Stimulated activated naive CD8-positive, alpha-beta T cell treated with anti-CD3 and anti-CD28 coated beads, Interleukin-15, amount 100 ng/mL, for 72 hours (primary cell): ENCODE data around the gene ITFG1.

ENCODE experiments used
- ATAC-seq: fragments of 150-1000 bp; cut with Tn5 transposase; 2 replicates; pipeline ENCODE4 v1.10.0; 2021; ENCODE audit warnings: mild to moderate bottlenecking, moderate library complexity
- DNase-seq, 2 donors: peaks; one replicate each; pipeline ENCODE4 v3.0.0; 2021 to 2022
- H3K27ac Mint-ChIP-seq, 2 donors: one replicate each; pipeline ENCODE4 v1.8.0; 2022; ENCODE audit warnings: mild to moderate bottlenecking in 2 of 2, mixed read lengths in 2 of 2, moderate library complexity in 2 of 2
- H3K27me3 Mint-ChIP-seq: one replicate; pipeline ENCODE4 v1.8.0; 2022; ENCODE audit warnings: mixed read lengths
- H3K4me1 Mint-ChIP-seq: one replicate; pipeline ENCODE4 v1.8.0; 2022; ENCODE audit warnings: mild to moderate bottlenecking, mixed read lengths
- H3K4me3 Mint-ChIP-seq, 2 donors: one replicate each; pipeline ENCODE4 v1.8.0; 2022; ENCODE audit warnings: mild to moderate bottlenecking in 2 of 2, mixed read lengths in 2 of 2, moderate library complexity in 1 of 2
- H3K9me3 Mint-ChIP-seq, 2 donors: one replicate each; pipeline ENCODE4 v1.8.0; 2022; ENCODE audit warnings: mixed read lengths in 2 of 2

The ITFG1 gene

DNA sequence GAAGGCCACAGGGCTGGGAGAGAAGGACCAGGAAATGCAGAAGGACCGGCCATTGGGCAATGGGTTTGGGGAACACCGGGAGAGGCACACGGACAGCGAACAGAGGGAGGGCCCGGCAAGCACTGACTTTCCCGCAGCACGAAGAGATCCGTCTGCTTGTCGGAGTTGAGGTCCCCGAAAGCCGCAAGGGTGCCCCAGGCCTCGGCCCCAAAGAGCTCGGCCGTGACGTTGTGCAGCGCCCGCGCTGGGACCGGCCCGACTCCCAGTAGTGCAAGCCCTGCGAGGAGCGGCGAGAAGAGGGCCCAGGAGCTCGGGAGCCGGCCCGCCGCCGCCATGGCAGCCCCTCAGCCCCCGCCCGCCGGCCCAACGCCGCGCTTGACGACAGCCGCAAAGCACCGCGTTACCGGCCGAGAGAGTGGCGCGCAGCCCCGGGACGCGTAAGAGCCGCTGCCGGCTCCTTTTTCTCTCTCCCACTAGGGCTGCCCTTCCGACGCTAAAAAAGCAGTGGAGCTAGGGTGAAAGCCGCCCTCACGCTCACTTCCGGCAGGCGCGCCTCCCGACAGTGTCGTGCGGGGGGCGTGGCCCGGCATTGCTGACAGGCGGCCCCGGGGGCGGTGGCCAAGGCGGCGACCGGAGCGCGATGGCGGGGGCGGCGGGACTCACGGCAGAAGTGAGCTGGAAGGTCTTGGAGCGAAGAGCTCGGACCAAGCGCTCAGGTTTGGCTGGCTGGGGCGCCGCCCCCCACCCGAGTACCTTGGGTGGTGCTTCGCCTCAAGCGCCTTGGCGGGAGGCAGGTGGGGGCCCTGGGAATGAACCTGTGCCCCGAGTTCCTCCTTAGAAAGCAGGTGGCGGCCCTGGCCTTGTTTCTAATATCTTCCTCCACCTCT, at the start of gene ITFG1, which contains the start of gene PHKB:
TSS of gene ITFG1 (minus strand) at position 353 of the 887 bp plus-strand sequence. CDS start at position 335, 18 bp downstream.
TSS of gene PHKB (plus strand) at position 621 of the 887 bp plus-strand sequence. CDS start at position 641, 20 bp downstream.
- peak within 1 kb of the TSS; percentile 97 to 100 for H3K27ac Mint-ChIP-seq
- peaks cover 42% of the 10 kb centered on the region for H3K4me1 Mint-ChIP-seq
- H3K27me3 Mint-ChIP-seq: no peaks in the 10 kb centered on the region
- H3K9me3 Mint-ChIP-seq: no peaks in the 10 kb centered on the region
- ATAC-seq: peak; percentile 91
- peak within 1 kb of the TSS; percentile 87 to 92 for H3K4me3 Mint-ChIP-seq
- peak; percentile 95 to 96 for DNase-seq

DNA sequence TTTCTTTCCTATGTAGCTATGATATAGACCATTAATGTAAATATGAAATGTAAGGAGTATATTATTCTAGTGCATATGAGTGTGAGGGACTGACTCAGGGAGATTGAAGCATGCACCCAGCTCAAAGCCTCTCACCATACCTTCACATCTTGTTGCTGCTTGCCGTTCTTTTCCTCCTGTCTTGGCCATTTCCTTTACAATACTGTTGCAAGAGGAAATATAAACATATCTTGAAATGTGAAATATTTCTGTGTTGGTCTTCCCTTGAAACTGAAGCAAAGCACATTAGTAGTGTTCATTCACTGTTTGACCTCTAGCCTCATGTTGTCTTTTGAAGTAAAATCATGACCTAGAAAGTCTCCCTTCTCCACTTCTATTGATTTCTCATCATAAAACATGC, 46.8 kb upstream of the ITFG1 start:
- ATAC-seq (no peak), DNase-seq (no peak)
- H3K4me3 Mint-ChIP-seq: no peak overlapping the region
- H3K4me1 Mint-ChIP-seq: no peaks in the 10 kb centered on the region
- no peak overlapping the region for H3K27ac Mint-ChIP-seq
- no peaks in the 10 kb centered on the region for H3K9me3 Mint-ChIP-seq
- H3K27me3 Mint-ChIP-seq: no peaks in the 10 kb centered on the region

DNA sequence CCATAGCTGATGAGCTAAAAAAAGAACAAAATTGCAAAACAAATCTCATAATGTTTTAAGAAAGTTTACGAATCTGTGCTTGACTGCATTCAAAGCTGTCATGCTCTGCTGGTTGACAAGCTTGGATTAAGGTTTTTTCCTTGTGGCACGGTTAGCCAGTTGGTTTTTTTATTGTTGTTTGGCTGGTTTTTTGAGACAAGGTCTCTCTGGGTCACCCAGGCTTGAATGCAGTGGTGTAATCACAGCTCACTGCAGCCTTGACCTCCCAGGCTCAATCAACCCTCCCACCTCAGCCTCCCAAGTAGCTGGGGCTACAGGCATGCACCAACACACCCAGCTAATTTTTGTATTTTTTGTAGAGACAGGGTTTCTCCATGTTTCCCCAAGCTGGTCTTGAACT, 45.9 kb upstream of the ITFG1 start:
- H3K4me1 Mint-ChIP-seq: no peaks in the 10 kb centered on the region
- H3K4me3 Mint-ChIP-seq: no peak overlapping the region
- DNase-seq (no peak), ATAC-seq (no peak)
- no peak overlapping the region for H3K27ac Mint-ChIP-seq
- H3K27me3 Mint-ChIP-seq: no peaks in the 10 kb centered on the region
- no peaks in the 10 kb centered on the region for H3K9me3 Mint-ChIP-seq

DNA sequence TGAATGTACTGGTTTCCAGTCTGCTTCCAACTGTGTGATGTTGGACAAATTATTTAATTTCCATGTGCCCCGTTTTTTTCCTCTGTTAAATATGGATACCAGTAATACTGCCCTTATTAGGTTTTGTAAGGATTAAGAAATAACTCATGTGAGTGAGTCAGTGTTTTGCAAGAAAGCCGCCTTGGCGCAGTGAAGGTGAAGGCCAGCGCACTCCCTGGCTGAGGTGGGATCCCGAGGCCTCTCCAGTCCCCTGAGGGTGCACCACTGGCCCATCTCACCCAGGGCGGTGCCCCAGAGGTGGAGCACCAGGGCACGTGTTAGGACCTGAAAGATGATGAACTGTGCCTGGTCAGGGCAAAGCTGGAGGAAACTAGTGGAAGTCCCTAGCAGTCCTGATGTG, 43.7 kb upstream of the ITFG1 start:
- Mint-ChIP-seq H3K27ac (no peak overlapping the region), H3K9me3 (no peaks in the 10 kb centered on the region), H3K27me3 (no peaks in the 10 kb centered on the region), H3K4me3 (no peak overlapping the region), H3K4me1 (no peaks in the 10 kb centered on the region)
- ATAC-seq: no peak
- no peak for DNase-seq

DNA sequence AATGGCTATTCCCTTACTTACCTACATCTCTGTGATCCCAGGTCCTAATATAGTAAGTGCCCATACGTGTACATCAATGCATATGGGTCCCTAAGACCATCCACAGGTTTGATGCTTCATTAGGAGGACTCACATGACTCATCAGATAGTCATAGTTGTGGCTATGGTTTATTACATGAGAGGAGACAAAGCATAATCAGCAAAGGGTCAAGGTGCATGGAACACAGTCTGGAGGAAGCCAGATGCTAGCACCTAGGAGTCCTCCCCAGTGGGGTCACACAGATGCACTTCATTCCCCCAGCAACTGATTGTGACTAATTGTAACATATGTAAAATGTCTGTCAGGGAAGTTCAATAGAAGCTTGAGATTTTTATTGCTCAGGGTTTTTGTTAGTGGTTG, 43.1 kb upstream of the ITFG1 start:
- no peaks in the 10 kb centered on the region for H3K4me1 Mint-ChIP-seq
- no peak for ATAC-seq
- no peaks in the 10 kb centered on the region for H3K27me3 Mint-ChIP-seq
- no peaks in the 10 kb centered on the region for H3K9me3 Mint-ChIP-seq
- H3K27ac Mint-ChIP-seq: no peak overlapping the region
- DNase-seq: no peak
- H3K4me3 Mint-ChIP-seq: no peak overlapping the region

DNA sequence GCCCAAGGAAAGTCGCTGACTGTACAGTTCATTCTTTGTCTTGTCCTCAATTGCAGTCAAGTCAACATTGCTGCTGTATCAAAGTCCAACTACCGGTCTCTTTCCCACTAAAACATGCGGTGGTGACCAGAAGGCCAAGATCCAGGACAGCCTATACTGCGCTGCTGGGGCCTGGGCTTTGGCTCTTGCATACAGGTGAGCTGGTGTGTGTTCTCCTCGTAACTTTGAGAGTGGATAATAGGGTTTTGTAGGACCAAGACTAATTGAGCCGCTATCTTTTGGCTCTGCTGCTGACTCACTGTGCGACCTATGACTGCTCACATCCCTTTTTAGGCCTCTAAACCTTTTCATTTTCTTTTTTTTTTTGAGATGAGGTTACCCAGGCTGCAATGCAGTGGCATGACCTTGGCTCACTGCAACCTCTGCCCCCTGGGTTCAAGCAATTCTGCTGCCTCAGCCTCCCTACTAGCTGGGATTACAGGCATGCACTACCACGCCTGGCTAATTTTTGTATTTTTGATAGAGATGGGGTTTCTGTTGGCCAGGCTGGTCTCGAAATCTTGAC, 38.9 kb upstream of the ITFG1 start:
- no peaks in the 10 kb centered on the region for H3K9me3 Mint-ChIP-seq
- H3K27ac Mint-ChIP-seq: peak overlapping the region; percentile 27 to 76
- H3K4me3 Mint-ChIP-seq: no peak overlapping the region
- DNase-seq (no peak), ATAC-seq (no peak)
- no peaks in the 10 kb centered on the region for H3K27me3 Mint-ChIP-seq
- no peaks in the 10 kb centered on the region for H3K4me1 Mint-ChIP-seq

DNA sequence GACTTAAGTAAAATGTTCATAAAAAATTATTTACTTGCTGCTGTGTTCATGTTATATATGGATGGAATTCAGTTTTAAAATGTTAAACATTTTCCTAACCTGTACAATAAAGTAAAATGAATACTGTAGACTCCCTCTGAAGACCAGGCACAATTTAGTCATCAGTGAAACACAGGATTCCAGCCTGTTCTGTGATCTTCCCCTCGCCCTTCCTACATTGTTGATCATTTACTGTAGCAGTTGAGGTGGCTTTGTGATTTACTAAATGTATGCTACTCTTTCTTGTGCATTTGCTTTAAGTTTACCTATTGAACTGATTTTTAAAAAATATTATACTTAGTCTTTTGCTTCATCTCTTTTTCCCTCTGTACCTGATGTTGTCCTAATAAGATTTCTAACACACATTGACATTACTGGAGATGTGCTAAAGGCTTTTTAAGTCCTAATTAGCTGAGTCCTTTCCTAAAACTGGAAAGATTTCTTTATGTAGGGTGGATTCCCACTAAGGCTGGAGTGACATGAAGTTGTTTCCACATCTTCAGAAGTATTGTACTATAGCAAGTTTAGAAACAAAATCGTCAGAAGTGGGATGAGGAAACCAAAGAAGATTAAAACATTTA, 38.3 kb upstream of the ITFG1 start:
- ATAC-seq (no peak), DNase-seq (no peak)
- H3K27ac Mint-ChIP-seq: no peak overlapping the region
- no peaks in the 10 kb centered on the region for H3K9me3 Mint-ChIP-seq
- peaks cover 5% of the 10 kb centered on the region for H3K4me1 Mint-ChIP-seq
- H3K27me3 Mint-ChIP-seq: no peaks in the 10 kb centered on the region
- H3K4me3 Mint-ChIP-seq: no peak overlapping the region

DNA sequence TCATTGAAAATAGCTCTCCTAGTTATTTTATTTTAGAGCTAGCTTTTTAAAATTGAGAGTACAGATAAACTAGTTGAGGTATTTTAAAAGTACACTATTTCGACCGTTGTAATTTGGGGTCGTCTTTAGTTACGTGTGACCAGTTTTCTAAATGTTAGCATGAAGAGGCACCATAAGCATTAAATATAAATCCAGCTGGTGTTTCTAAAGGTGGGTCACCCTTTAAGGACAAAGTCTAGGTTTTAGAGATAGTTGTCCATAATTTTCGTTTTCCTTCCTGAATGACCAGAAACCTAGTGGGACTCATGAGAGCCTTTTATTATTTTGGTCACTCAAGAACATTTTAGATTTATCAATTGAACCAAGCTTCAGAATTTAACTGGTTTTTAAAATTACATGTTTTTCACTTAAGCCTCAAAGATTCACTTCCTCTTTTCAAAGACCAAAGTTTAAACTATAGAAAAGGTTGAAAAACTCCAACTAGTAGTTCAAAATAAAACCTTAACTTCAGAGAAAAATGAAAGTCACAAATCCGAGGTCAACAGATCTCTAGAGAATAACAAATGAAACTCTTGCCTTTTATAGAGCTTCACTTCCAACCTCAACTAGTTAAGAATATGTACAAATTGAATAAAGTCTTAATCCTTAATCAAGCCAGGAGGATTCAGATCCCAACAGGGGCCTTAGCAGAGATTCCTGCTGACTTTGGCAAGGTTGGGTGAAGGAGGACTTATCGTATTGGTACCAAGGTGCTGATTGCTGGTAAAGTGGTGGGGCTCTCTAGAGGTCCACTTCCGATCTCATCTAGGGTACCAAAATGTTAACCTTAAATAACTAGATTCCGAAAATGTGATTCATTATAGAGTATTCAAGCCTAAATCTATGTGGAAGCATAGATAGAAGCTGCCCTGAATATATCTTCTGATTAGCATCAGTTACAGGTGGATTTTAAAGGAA, 32.8 kb upstream of the ITFG1 start:
- DNase-seq: no peak
- Mint-ChIP-seq H3K9me3 (peaks cover 9 to 18% of the 10 kb centered on the region in 2 donors), H3K4me1 (peaks cover 33% of the 10 kb centered on the region)

DNA sequence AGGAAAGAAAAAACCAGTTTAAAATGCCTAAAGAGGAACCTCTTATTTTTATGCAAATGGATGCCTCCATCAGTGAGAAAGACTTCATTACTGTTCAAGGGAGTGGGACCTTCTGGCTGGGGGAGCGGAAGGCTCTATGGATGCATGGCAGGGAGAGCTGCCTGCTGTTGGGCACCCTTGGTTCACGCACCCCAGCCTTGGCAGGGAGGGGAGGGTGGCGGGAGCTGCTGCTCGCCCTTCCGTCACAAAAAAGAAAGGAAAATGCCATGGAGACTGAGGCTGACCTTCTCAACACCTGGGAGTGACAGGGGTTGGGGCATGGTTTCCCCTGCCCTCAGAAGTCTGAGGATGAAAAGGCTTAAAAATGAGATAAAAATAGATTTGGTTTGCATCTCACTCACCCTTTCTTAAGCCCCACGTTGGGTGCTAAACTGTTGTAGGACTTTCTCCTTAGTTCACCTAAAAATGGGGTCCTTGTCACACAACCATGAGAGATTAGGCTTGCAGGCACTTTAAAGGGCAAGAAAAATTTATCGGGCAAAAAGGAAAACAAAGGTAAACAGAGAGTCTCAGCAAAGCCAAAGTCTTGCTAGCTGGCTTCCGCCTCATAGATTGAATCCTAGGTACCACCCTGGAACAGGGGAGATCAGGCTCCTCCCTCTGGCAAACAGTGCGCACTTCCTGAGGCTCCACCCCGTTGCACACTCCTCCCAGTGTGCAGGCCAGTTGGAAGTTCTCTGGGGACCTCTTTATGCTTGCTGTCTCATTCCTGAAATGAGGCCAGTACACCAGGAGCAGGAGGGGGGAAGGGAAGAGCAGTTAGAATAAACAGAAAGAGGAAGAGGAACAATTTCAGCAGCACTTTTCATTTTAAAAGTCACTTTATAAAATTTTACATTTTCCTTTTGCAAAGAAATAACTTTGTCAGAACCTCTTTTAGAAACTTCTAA, 31.8 kb upstream of the ITFG1 start:
- ATAC-seq (no peak), DNase-seq (no peak)
- Mint-ChIP-seq H3K9me3 (peaks cover 19 to 27% of the 10 kb centered on the region in 2 donors), H3K27ac (peak overlapping the region; percentile 86 to 95), H3K4me3 (peak overlapping the region; percentile 32 to 86), H3K4me1 (peaks cover 33% of the 10 kb centered on the region), H3K27me3 (no peaks in the 10 kb centered on the region)

More for the DNA sequence above, 32.8 kb upstream of the ITFG1 start:
- no peak overlapping the region for H3K4me3 Mint-ChIP-seq
- no peak for ATAC-seq
- no peak overlapping the region for H3K27ac Mint-ChIP-seq
- no peaks in the 10 kb centered on the region for H3K27me3 Mint-ChIP-seq

DNA sequence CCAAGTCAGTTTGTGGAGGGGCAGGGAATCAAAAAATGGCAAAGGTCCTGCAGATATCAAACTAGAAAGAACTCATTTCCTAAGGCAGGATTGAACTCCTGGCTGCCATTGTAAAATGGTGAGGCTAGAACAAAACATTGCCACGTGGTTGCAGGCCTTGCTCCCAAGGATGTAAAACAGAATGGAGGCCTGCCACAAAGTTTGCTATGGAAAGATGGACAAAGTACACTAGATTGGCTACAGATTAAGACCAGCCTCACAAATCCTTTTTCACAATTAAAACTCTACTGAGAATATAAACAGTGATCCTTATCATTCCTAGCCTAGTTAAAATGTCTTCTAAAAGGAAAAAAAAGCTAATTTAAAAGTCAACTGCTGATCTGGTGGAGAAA, 31.2 kb upstream of the ITFG1 start:
- DNase-seq: no peak
- peaks cover 33% of the 10 kb centered on the region for H3K4me1 Mint-ChIP-seq
- no peak overlapping the region for H3K4me3 Mint-ChIP-seq
- H3K27me3 Mint-ChIP-seq: no peaks in the 10 kb centered on the region
- H3K27ac Mint-ChIP-seq: no peak overlapping the region
- H3K9me3 Mint-ChIP-seq: peaks cover 20 to 30% of the 10 kb centered on the region in 2 donors
- ATAC-seq: no peak

DNA sequence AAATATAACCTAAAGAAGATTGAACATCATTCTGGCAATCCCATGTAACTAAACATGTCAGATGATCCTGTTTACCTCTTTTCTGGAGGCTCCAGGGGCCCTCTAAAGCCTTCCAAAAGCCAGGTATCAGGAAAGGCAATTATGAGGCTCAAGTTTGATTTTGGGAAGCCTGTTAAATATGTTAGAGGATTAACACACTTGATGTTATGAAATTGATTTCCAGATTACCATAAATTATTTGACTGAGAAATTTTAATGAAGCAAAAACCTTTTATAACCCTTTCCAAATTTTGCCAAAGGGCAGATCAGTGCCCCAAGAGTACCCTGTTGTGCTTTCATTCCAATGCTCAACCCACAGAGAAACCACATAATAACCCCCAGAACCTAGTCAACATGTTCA, 29.6 kb upstream of the ITFG1 start:
- ATAC-seq (no peak), DNase-seq (no peak)
- Mint-ChIP-seq H3K4me3 (no peak overlapping the region), H3K27ac (no peak overlapping the region), H3K9me3 (peaks cover 20 to 30% of the 10 kb centered on the region in 2 donors), H3K27me3 (no peaks in the 10 kb centered on the region), H3K4me1 (peaks cover 33% of the 10 kb centered on the region)

DNA sequence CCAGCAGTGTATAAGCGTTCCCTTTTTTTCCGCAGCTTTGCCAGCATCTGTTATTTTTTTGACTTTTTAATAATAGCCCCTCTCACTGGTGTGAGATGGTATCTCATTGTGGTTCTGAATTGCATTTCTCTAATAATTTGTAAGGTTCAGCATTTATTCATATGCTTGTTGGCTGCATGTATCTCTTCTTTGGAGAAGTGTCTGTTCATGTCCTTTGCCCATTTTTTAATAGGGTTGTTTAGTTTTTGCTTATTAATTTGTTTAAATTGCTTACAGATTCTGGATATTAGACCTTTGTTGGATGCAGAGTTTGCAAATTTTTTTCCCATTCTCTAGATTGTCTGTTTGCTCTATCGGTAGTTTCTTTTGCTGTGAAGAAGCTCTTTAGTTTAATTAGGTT, 27.2 kb upstream of the ITFG1 start:
- ATAC-seq (no peak), DNase-seq (no peak)
- H3K4me1 Mint-ChIP-seq: peaks cover 27% of the 10 kb centered on the region
- H3K9me3 Mint-ChIP-seq: peaks cover 20 to 29% of the 10 kb centered on the region in 2 donors
- no peaks in the 10 kb centered on the region for H3K27me3 Mint-ChIP-seq
- H3K27ac Mint-ChIP-seq: no peak overlapping the region
- H3K4me3 Mint-ChIP-seq: no peak overlapping the region

DNA sequence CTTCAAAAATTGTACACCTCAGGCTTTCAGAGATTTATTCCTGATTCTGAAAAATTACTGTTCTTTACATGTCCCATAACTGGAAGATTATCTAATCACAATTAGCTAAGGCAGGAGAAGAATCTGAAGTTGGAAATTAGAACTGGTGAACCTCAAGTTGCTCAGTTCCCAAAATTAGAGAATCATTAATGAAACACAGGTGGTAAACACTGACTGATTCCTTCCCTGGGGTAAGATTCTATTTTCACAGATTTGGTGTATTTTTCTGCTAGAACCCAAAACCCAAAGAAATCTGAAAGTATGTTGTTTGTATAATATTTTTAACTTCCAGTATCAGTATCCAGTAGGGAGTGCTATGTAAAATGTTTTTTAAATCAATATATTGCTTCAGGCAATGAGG, 26.0 kb upstream of the ITFG1 start:
- no peak for DNase-seq
- peaks cover 18% of the 10 kb centered on the region for H3K4me1 Mint-ChIP-seq
- no peak overlapping the region for H3K4me3 Mint-ChIP-seq
- ATAC-seq: no peak
- H3K27ac Mint-ChIP-seq: no peak overlapping the region
- no peaks in the 10 kb centered on the region for H3K27me3 Mint-ChIP-seq
- H3K9me3 Mint-ChIP-seq: peaks cover 20 to 26% of the 10 kb centered on the region in 2 donors

DNA sequence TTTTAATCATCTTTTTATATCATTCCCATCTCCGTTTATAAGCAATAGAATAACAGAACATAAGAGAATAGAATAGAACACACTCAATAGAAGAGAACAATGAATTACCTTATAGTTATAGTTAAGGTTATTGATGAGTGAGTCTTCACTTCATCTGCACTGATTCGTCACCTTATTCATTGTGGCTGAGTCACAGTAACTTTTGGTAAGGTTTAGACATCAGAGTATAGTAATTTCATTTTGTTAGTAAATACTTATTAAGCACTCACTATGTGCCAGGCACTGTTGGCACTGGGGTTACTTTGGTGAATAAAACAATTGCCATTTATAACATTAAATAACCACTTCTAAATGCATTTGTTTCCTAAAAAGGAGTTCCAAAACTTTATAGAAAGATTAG, 22.8 kb upstream of the ITFG1 start:
- Mint-ChIP-seq H3K27me3 (no peaks in the 10 kb centered on the region), H3K9me3 (peaks cover 10 to 12% of the 10 kb centered on the region in 2 donors), H3K4me1 (peaks cover 34% of the 10 kb centered on the region), H3K27ac (peak overlapping the region in 1 of 2 donors; percentile 54), H3K4me3 (no peak overlapping the region)
- DNase-seq: no peak
- no peak for ATAC-seq
